NCI-H2227 treated with DMSO at 0.1 percent for 48 hours (cell line): Measurements from ENCODE around the gene TPCN1.

ENCODE experiments used
- DNase-seq: peaks from one replicate; lab custom pipeline; 2025; lab: John Stamatoyannopoulos, UW

The TPCN1 gene

GRCh38 chr12:113261847-113262470 lies 40.7 kb downstream of the TPCN1 start:
- DNase-seq = no peak

- no peak for DNase-seq
Observed at GRCh38 chr12:113262710-113263109, 41.4 kb downstream of the TPCN1 start.

- DNase-seq = no peak
Observed at GRCh38 chr12:113263431-113263963, 42.2 kb downstream of the TPCN1 start.

GRCh38 chr12:113266106-113266895 lies 45.0 kb downstream of the TPCN1 start:
- DNase-seq = no peak

GRCh38 chr12:113267621-113268020 lies 46.4 kb downstream of the TPCN1 start:
- DNase-seq = no peak

GRCh38 chr12:113268136-113268535 lies 46.9 kb downstream of the TPCN1 start:
- DNase-seq = no peak

GRCh38 chr12:113268621-113269020 lies 47.4 kb downstream of the TPCN1 start:
- DNase-seq = no peak

GRCh38 chr12:113269257-113269943 lies 48.1 kb downstream of the TPCN1 start:
- no peak for DNase-seq

GRCh38 chr12:113270709-113271009 lies 49.4 kb downstream of the TPCN1 start:
- no peak for DNase-seq

GRCh38 chr12:113271466-113271852 lies 50.2 kb downstream of the TPCN1 start:
- DNase-seq = no peak

- no peak for DNase-seq
Observed at GRCh38 chr12:113271853-113272561, 50.7 kb downstream of the TPCN1 start.

- DNase-seq = no peak
Observed at GRCh38 chr12:113273053-113273725, 51.9 kb downstream of the TPCN1 start.

- no peak for DNase-seq
Observed at GRCh38 chr12:113274848-113275247, 53.6 kb downstream of the TPCN1 start.

- DNase-seq = no peak
Observed at GRCh38 chr12:113276306-113276705, 55.0 kb downstream of the TPCN1 start.

- DNase-seq = no peak
Observed at GRCh38 chr12:113276946-113277500, 55.8 kb downstream of the TPCN1 start.

- DNase-seq = no peak
Observed at GRCh38 chr12:113277511-113277910, 56.2 kb downstream of the TPCN1 start.

GRCh38 chr12:113278141-113278540 lies 56.9 kb downstream of the TPCN1 start:
- no peak for DNase-seq

GRCh38 chr12:113278633-113279032 lies 57.4 kb downstream of the TPCN1 start:
- no peak for DNase-seq

- DNase-seq = no peak
Observed at GRCh38 chr12:113284751-113285150, 63.5 kb downstream of the TPCN1 start.

- no peak for DNase-seq
Observed at GRCh38 chr12:113285679-113286610, 64.7 kb downstream of the TPCN1 start.
